OCI-M2 (cell line): ENCODE data around the gene SCAPER.
"Not testable (repeated sequence)": the region's sequence is repeated elsewhere in the genome, so short reads cannot be mapped to it uniquely, and the experiment has no call there.

Experiments
- DNase-seq: peaks from one replicate; lab custom pipeline; 2025; ENCODE audit not compliant: unreplicated experiment; lab: John Stamatoyannopoulos, UW

SCAPER gene

DNA sequence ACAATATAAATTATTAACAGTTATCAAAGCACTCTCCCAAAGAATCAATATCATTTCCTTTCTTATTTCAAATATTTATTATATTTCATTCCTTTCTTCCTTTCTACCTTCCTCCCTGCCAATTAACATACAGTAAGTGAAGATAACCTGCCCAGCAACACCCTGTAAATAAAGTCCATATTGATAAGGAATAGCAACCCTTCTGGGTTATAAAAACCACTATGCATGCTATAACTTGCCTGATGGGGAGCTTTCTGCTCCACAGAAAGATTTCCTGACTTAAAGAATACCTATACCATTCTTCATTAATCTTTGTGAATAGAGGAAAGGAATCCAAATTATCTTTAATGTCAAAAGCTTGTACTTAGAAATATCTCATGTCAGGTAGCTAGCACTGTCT is 402.0 kb downstream of the SCAPER start:
- no peak for DNase-seq

DNA sequence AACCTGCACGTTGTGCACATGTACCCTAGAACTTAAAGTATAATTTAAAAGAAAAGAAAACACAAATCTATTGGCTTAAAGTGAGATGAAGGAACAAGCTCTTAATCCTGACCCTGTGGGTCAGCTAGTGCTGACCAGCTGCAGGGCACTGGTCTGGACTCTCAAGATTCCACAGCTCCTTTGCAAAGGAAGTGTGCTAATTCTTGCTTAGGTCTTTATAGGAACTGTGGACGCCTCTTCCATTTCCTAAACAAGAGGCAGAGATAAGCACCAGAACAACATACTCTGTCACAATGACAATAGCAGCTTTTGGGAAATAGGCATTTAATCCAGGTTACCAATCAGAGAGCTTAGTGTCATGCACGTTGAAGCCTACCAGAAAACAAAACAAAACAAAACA is 402.5 kb downstream of the SCAPER start:
- no peak for DNase-seq

DNA sequence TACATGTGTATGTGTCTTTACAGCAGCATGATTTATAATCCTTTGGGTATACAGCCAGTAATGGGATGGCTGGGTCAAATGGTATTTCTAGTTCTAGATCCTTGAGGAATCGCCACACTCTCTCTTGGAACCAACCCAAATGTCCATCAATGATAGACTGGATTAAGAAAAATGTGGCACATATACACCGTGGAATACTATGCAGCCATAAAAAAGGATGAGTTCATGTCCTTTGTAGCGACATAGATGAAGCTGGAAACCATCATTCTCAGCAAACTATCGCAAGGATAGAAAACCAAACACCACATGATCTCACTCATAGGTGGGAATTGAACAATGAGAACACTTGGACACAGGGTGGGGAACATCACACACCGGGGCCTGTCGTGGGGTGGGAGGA is 403.0 kb downstream of the SCAPER start:
- not testable (repeated sequence) for DNase-seq

DNA sequence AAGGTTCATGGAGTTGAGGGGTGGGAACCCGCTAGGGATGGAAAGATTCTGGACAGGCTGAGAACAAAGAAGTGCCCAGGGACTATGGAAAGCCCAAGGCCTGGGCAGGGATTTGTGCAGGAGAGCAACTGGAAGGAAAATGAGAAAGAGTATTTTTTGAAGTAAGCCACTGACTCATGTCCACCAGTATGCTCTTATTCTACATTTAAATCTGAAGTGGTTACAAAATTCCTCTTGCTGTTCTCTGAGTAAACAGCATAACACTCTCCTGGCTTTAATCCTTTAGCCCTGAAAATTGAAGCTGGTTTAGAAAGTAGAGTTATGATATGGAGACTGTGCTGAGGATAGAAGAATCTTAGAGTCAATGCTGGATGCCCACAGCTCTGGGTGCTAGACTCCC is 403.4 kb downstream of the SCAPER start:
- DNase-seq, result no peak

DNA sequence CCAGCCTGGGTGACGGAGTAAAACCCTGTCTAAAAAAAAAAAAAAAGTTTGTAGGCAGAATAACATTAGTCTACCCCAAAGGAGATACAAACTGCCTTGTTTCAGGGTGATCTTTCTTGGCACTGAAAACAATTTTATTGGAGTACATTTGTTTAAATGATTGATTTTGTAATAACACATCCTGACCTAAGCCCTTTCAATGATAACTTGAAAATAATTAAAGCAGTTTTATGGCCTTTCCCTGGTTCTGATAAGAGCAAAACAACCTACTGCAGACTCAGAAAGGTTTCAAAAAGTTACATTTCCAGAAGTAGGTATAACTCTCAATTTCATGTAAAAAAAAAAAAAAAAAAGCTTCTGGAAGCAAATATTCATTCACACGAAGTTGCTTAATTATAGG is 404.1 kb downstream of the SCAPER start:
- DNase-seq, result no peak

DNA sequence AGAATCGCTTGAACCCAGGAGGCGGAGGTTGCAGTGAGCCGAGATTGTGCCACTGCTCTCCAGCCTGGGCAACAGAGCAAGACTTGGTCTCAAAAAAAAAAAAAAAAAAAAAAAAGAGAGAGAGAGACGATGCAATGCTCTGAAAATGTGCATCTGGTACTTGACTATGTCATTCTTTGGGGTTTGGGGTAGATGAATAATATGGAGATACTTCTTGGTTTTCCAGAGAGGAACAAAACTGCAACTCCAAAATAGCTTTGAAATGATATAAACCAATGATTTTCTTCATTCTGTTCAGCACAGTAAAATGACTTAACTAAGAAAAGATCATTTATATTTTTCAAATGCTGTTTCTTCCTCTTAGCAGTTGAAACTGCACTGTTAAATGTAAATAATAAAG is 409.7 kb downstream of the SCAPER start:
- no peak for DNase-seq

DNA sequence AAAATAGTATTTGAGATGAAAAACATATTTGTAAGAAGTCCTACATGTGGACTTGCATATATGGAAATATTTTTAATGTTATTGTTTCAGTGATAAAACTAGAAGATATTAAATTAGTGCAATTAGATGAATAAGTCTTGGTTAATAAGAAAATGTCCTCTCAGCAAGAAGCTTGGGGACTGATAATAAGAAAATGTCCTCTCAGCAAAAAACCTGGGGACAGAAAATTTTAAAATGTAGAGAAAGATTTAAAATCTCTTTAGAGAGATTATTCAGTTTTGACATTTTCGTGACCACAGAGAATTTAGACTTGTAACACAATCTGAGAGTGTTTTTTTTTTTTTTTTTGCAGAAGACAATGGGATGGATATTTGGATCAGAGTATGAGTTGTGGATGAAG is 412.6 kb downstream of the SCAPER start:
- no peak for DNase-seq

DNA sequence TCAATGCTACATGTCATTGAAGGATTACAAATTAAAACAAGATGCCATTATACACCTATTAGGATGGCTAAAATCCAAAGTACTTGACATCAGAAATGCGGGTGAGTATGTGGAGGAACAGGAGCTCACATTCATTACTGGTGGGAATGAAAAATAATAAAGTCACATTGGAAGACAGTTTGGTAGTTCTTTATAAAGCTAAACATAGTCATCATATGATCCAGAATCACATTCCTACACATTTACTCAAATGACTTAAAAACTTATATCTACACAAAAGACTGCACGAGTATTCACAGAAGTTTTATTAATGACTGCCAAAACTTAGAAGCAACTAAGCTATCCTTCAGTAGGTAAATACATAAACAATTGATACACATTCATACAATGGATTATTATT is 421.4 kb downstream of the SCAPER start:
- no peak for DNase-seq

DNA sequence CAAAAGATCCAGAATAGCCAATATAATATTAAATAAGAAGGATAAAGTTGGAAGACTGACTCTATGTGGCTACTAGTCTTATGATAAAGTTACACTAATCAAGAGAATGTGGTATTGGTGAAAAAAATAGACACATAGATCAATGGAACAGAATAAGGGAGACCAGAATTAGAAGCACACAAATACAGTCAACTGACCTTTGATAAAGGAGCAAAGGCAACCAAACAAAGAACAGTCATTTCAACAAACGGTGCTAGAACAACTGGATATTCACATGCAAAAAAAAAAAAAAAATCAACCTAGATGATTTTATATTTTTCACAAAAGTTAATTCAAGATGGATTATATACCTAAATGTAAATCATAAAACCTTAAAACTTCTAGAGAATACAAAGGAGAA is 422.1 kb downstream of the SCAPER start:
- DNase-seq, result no peak

DNA sequence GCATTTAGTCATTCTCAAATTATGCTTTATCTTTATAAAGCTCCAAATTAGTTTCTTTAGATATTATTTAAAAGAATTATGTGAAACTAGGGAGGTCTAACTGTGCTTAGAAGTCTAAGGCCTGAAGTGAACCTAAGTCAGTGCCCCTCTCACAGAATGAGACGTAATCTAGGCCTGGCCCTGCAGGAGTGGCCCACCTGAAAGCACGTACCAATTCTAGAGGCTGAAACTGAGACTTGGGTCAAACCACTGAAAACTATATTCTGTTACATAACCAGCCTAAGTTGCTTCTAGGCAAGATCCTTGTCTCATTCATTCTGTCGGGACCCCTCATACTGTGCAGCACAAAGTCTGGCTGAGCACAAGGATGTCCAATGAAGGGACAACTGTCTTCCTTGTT is 424.9 kb downstream of the SCAPER start:
- no peak for DNase-seq

DNA sequence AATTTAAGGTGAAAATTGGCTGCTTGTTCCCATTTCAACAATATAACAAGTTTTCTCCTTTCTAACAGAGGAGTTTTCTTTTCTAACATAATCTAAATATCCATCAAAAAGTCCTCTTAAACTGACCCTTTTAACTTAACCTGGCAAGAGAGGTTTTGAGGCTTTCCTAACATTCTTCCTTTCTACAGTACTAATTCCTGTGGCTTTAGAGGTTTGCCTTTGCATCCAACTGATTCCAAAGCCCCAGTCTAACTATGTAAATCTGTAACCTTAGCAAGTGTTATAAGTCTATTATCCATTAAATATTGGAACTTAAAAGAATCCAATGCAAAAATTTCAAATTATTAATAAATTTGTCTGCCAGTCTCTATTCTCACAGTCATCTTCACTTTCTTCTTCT is 434.4 kb downstream of the SCAPER start:
- DNase-seq, result no peak

DNA sequence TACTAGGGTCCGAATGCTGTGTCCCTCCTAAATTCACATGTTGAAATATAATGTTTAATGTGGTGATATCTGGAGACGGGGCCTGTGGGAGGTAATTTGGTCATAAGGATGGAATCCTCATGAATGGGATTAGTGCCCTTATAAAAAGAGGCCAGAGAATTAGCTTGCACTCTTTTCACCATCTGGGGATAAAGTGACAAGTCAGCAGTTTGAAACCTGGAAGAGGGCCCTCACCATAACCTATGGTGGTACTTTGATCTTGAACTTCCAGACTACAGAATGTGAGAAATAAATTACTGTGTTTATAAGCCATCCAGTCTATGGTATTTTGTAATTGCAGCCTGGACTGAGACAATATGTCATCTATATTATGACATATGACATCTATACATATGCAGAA is 436.4 kb downstream of the SCAPER start:
- DNase-seq, result no peak

DNA sequence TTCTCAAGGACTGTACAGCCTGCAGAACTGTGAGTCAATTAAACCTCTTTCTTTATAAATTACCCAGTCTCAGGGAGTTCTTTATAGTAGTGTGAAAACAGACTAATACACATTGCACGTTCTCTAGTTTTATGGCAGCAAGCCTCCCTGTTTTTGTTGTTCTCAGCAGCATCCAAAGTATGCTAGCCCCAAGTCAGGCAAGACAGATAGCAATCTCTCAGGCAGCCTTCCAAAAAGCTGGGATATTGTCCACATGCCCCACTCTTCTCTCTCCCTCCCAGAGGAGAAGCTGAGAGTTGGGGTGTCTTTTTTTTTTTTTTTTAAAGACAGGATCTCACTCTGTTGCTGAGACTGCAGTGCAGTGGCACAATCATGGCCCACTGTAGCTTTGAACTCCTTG is 438.0 kb downstream of the SCAPER start:
- no peak for DNase-seq

DNA sequence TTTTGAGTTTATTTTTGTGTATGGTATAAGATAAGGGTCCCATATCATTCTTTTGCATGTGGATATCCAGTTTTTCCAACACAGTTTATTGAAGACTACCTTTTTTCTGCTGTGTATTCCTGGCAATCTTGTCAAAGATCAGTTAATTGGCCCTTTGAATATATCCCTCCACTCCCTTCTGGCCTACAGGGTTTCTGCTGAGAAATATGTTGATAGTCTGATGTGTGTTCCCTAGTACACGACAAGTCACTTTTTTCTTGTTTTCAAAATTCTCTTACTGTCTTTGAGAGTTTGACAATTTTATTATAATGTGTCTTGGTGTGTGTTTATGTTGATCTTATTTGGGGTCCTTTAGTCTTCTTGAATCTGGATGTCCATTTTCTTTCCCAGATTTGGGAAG is 439.4 kb downstream of the SCAPER start:
- no peak for DNase-seq

DNA sequence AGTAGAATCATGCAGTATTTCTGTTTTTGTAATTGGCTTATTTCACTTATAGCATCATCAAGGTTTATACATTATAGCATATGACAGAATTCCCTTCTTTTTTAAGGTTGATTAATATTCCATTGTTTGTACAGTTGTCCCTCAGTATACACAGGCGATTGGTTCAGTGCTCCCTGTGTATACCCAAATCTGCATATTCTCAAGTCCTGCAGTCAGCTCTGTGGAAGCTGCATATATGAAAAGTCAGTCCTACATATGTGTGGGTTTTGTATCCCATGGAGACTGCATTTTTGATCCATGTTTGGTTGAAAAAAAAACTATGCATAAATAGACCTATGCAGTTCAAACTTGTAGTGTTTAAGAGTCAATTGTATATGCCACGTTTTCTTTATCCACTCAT is 440.9 kb downstream of the SCAPER start:
- DNase-seq, result no peak

DNA sequence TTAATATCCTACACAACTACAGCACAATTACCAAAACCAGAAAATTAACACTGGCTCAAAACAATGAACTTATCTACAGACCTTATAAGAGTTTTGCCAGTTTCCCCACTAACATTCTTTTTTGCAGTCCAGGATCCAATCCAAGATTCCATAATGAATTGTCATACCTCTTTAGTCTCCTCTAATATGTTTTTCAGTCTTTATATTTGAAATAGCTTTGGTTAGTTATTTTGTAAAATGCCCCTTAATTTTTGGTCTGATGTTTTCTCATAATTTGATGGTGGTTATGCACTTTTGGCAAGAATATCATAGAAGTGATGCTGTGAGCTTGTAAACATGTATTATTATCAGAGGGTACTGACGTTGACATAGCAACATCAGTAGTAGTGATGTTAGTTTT is 444.3 kb downstream of the SCAPER start:
- no peak for DNase-seq

DNA sequence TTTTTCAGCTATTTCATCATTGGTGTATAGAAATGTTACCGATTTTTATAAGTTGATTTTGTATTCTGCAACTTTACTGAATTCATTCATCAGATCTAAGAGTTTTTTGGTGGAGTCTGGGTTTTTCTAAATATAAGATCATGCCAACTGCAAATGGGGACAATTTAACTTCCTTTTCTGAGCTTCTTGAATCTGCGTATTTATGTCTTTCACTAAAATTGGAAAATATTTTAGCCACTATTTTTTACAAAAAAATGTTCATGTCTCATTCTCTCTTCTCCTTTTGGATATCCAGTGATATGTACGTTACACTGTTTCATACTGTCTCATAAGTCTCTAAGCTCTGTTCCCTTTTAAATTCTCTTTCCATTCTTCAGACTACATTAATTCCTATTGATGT is 444.8 kb downstream of the SCAPER start:
- no peak for DNase-seq

DNA sequence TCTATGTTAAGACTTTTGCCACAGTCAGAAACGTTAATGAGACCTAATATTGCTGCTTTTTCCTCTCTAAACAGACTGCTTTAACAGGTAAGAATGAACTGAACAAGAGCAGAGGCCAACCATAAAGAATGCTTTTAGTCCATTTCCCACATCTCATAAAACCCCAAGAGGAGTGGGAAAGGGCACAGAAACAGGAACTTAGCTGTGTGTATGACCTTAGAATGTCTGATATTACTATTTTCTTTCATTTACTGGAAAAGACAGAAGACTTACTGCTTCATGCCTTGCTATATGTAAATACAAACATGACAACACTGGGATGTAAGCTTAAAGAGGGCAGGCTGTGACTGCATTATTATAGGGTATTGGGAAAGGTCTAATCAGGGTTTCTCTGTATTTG is 453.6 kb downstream of the SCAPER start:
- no peak for DNase-seq

DNA sequence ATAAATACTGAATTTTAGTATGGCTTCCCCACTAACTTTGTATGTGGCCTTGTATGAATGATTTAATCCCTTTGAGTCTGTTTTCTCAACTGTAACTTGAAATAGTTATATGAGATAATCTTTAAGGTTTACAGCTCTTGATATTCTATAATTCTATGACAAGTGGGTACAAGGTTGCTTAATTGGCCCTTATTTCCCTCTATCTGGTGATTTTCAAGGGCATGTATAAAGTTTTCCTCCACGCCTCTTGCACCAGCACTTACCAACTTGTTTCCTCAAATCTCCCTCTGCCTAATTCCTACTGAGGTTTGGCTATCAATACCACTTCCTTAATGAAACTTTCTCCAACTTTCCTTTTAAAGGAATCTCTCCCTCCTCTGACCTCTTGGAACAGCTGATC is 455.7 kb downstream of the SCAPER start:
- no peak for DNase-seq

DNA sequence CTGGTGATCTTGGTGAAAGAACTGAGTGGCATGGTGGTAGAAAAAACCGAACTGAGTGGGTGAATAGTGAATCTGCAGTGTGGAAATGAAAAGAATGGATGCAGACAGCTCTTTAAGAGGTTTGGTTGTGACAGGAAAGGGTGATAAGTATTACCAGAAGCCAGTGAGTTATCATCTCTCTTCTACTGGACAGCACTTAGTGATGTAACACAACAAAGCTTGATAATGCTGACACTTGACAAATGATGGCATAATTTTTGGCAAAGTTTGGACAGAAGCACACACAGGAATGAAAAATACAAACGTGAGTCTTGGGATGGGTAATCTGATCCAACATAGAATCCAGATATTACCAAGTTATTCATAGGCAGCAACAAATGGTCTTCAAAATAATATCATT is 456.4 kb downstream of the SCAPER start:
- no peak for DNase-seq

DNA sequence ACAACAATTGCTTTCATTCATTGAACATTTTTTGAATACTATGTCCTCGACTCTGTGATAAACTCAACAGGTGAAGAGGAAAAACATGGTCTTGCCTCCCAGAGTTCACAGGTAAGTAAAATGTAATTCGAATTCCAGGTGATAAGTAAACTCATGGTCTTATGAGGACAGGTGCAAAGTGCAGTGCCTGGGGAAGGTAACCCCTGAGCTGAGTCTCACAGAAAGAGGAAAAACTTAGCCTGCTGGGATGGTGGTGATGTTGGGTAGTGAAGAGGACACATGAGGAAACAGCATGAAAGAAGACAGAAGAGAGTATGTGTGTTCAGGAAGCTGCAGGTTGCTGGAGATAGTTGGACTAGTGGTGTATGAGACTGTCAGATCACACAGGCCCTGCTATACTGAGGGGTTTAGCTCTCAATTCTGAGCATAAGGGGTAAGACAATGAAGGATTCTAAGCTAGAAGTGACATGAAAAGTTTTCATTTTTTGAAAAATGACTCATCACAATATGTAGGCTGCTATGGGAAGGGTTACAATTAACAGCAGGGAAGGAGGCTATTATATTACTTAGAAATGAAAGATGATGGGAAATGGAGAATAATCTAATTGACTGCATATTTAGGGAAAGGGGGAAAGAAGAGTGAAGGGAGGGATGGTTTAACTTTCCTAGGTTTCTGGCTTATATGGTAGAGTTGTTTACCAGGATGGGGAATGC is 457.3 kb downstream of the SCAPER start:
- DNase-seq, result no peak

DNA sequence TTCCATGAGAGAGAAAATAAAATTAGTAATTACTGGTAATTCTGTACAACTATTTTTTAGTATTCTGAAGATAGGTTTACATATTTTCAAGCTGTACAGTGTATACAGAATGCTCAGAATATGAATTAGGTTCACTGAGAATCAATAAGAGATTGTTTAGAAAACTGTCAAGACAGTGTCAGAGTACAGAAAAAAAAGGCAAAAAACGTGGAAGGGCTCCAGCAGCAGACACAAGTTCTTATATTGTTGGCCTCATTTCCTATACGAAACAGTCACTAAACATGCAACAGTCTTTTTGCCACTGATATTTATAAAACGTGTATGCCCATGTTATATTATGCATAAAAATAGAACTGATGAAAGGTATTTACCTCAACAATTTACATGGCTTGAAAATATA is 464.7 kb downstream of the SCAPER start:
- no peak for DNase-seq

DNA sequence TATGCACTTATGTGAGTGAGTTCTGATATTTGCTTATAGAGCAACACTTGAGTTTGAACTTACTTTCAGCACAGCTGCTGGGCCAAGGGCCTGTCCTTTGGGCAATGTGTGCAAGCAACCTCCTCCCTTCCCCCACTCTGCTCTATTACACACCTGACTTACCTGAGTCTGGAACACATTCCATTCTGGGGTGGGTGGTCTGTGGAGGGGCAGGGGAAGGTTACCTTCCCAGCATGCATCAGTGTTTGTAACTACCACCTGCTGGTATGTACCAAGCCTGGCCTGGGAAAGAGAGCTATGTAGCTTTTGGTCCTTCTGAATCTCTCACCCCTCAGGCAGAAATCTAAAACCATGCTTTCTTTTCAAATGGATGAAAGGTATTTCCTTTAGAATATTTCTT is 465.6 kb downstream of the SCAPER start:
- no peak for DNase-seq
